Measurements from ENCODE around the gene RNF31. TPM values are rescaled to one million over a fixed set of nuclear protein-coding genes. Genes with fewer than 3 reads are reported as not detected.

Gene RNF31
- total RNA-seq (2022) (72.2 and 77.6 TPM in 2 replicates), Bru-seq, nascent RNA (percentile 76 among the genes with signal in this experiment), BruChase-seq, experiment 1, labeled RNA remaining after a 2-hour chase (percentile 87 among the genes with signal in this experiment), BruChase-seq, experiment 2, labeled RNA remaining after a 6-hour chase (percentile 86 among the genes with signal in this experiment)
- long read RNA-seq, transcript RNF31-201 (21 exons, 3,627 nt): major isoform, 10 of 35 reads
- long read RNA-seq, partial matches to known transcripts: 15 of 35 reads
- long read RNA-seq, other reads (novel, unspliced or antisense): 5 of 35 reads

- intact Hi-C loops (cut with micrococcal nuclease; ENCODE audit: unreplicated experiment): loop anchor here (1.0 kb wide), 4 partner anchors 11 to 41 kb away; partner anchors contain the start of genes IPO4, IRF9 and PSME1
- no TSS peak for BruUV-seq (replicated peaks)
- Histone ChIP-seq H3K4me1 (peaks cover 6% of the 10 kb centered on the region), H3K36me3 (ENCODE audit: control insufficient read depth, insufficient read depth, low read length) (peaks cover 5% of the 10 kb centered on the region; the same call in 1 of the 2 replicates), H3K27me3 (replicated peaks; ENCODE audit: control insufficient read depth, insufficient read depth, low read length) (no peaks in the 10 kb centered on the region), H3K9me3 (no peaks in the 10 kb centered on the region), H3K4me3 (ENCODE audit: low read depth, low read length) (peak within 1 kb of the TSS; percentile 95)
- peak; percentile 97 to 98 for DNase-seq
- peak in 1 of 2 experiments; percentile 15 for TF ChIP-seq CTCF (IDR thresholded peaks at IDR 0.05; ENCODE audit: insufficient read depth in 1 of 2, low read depth in 1 of 2, low read length in 1 of 2, severe bottlenecking in 1 of 2, unreplicated experiment in 1 of 2)
- Mint-ChIP-seq H3K9me3 (ENCODE audit: unreplicated experiment) (no peaks in the 10 kb centered on the region), H3K4me1 (ENCODE audit: low read depth, unreplicated experiment) (peaks cover 14% of the 10 kb centered on the region), H3K4me3 (ENCODE audit: unreplicated experiment) (peak within 1 kb of the TSS; percentile 92), H3K36me3 (ENCODE audit: insufficient read depth, unreplicated experiment) (peaks cover 52% of the 10 kb centered on the region), H3K27ac (ENCODE audit: unreplicated experiment) (peak within 1 kb of the TSS; percentile 65), H3K27me3 (ENCODE audit: insufficient read depth, unreplicated experiment) (no peaks in the 10 kb centered on the region)
- CTCF ChIA-PET: interaction anchor here (0.6 to 4.1 kb wide), 12 partner anchors 11 to 185 kb away, joined by 3 to 47 read pairs (median 6); partner anchors contain the start of genes CHMP4A, CIDEB, DCAF11 and IRF9
- POLR2A ChIA-PET: interaction anchor here (0.8 to 2.8 kb wide), 10 partner anchors 11 to 95 kb away, joined by 4 to 46 read pairs (median 10); partner anchors contain the start of genes CHMP4A, DCAF11, IPO4 and IRF9
Observed at GRCh38 chr14:24146978-24147760, at the start of gene RNF31. TSS of gene RNF31 (plus strand) at chr14:24147498. CDS start at chr14:24147699, 201 bp downstream.

DNA sequence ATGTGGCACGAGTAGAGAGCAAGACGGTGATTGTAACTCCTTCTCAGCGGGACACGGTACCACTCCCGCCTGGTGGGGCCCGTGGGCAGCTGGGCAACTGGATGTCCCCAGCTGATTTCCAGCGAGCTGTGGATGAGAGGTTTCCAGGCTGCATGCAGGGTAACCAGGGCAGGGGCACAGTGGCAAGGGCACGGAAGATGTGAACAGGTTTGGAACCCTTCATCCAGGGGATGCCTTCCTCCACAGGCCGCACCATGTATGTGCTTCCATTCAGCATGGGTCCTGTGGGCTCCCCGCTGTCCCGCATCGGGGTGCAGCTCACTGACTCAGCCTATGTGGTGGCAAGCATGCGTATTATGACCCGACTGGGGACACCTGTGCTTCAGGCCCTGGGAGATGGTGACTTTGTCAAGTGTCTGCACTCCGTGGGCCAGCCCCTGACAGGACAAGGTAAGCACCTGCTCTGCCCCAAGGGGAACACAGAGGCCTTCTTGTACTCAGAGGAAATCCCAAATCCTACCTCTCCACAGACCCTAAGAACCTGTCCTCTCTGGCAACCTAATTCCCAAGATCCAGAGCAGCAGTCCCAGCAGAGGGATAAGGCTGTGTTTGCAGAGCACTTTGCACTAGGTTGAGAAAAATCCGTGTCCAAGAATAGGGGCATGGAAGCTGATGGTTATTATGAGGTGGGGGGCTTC is 48.9 kb upstream of the RNF31 start:
- H3K4me1 ChIP-seq: peaks cover 14% of the 10 kb centered on the region
- H3K4me3 ChIP-seq (ENCODE audit: low read depth, low read length): no peak overlapping the region
- H3K36me3 ChIP-seq (ENCODE audit: control insufficient read depth, insufficient read depth, low read length): peaks cover 3% of the 10 kb centered on the region
- H3K4me3 Mint-ChIP-seq (ENCODE audit: unreplicated experiment): no peak overlapping the region
- peaks cover 11% of the 10 kb centered on the region for H3K4me1 Mint-ChIP-seq (ENCODE audit: low read depth, unreplicated experiment)
- no peaks in the 10 kb centered on the region for H3K27me3 Mint-ChIP-seq (ENCODE audit: insufficient read depth, unreplicated experiment)
- H3K36me3 Mint-ChIP-seq (ENCODE audit: insufficient read depth, unreplicated experiment): peaks cover 74% of the 10 kb centered on the region
- no peaks in the 10 kb centered on the region for H3K9me3 Mint-ChIP-seq (ENCODE audit: unreplicated experiment)
- H3K27ac Mint-ChIP-seq (ENCODE audit: unreplicated experiment): no peak overlapping the region
- TF ChIP-seq CTCF (IDR thresholded peaks at IDR 0.05; ENCODE audit: insufficient read depth in 1 of 2, low read depth in 1 of 2, low read length in 1 of 2, severe bottlenecking in 1 of 2, unreplicated experiment in 1 of 2): no peak
- POLR2A ChIA-PET: no interaction called here
- no TSS peak for BruUV-seq (replicated peaks)
- CTCF ChIA-PET: no interaction called here
- DNase-seq: no peak
- H3K27me3 ChIP-seq (replicated peaks; ENCODE audit: control insufficient read depth, insufficient read depth, low read length): no peaks in the 10 kb centered on the region
- H3K9me3 ChIP-seq: no peaks in the 10 kb centered on the region
- intact Hi-C loops (cut with micrococcal nuclease; ENCODE audit: unreplicated experiment): no loop called here

All from Caco-2 (cell line).